ENCODE measurements around the gene PNPLA4. TPM values are rescaled to one million over a fixed set of nuclear protein-coding genes. Genes with fewer than 3 reads are reported as not detected.

PNPLA4 gene
- total and polyA plus RNA-seq, 2 donors (not counting 1 experiment from before 2014, with no cell fraction given), result 11.4 to 15.0 TPM

DNA sequence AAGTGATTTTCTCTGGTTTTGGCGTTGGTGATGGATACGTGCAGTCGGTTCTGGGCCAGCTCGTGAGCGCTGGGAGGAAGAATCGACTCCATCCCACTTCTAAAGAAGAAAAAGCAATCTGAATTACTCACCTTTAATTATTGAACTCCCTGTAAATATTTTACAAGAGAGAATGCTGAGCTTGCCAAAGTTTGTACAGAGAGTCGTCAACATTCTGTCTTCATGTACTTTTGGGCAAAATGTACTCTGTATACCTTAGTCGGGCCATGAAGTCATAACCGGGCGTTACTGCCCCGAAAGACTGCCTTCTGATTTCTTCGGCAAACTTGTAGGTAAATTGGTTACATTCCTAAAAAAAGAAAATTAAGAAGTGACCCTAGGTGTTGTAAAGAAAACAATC, 5.5 kb downstream of the PNPLA4 start:
- Histone ChIP-seq H3K27me3 (ENCODE audit: control insufficient read depth, insufficient read depth, low read length) (no peaks in the 10 kb centered on the region), H3K79me2 (ENCODE audit: control insufficient read depth, insufficient read depth, low read length) (no peaks in the 10 kb centered on the region), H3K4me2 (ENCODE audit: extremely low read depth, insufficient read depth, low read length) (no peak overlapping the region), H2AFZ (ENCODE audit: low read length) (no peak overlapping the region), H3K9ac (ENCODE audit: insufficient read depth, low read length) (no peak overlapping the region), H3K4me1 (ENCODE audit: control insufficient read depth, extremely low read depth, insufficient read depth, low read length) (no peaks in the 10 kb centered on the region), H3K4me3 (replicated peaks in 1 of 4; ENCODE audit: control extremely low read depth in 1 of 4, insufficient read depth in 1 of 4, low read depth in 3 of 4, low read length in 4 of 4) (no peak overlapping the region), H3K9me3 (ENCODE audit: control insufficient read depth, insufficient read depth, low read depth, low read length) (no peaks in the 10 kb centered on the region), H3K36me3 (ENCODE audit: control insufficient read depth, insufficient read depth, low read length) (no peaks in the 10 kb centered on the region), H4K20me1 (ENCODE audit: control insufficient read depth, extremely low read depth, insufficient read depth, low read length) (no peaks in the 10 kb centered on the region), H3K27ac (ENCODE audit: insufficient read depth, low read length) (no peak overlapping the region)
- TF ChIP-seq, protein P1, sequence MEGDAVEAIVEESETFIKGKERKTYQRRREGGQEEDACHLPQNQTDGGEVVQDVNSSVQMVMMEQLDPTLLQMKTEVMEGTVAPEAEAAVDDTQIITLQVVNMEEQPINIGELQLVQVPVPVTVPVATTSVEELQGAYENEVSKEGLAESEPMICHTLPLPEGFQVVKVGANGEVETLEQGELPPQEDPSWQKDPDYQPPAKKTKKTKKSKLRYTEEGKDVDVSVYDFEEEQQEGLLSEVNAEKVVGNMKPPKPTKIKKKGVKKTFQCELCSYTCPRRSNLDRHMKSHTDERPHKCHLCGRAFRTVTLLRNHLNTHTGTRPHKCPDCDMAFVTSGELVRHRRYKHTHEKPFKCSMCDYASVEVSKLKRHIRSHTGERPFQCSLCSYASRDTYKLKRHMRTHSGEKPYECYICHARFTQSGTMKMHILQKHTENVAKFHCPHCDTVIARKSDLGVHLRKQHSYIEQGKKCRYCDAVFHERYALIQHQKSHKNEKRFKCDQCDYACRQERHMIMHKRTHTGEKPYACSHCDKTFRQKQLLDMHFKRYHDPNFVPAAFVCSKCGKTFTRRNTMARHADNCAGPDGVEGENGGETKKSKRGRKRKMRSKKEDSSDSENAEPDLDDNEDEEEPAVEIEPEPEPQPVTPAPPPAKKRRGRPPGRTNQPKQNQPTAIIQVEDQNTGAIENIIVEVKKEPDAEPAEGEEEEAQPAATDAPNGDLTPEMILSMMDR (conservative IDR thresholded peaks at IDR 0.05 in 1 of 2, IDR thresholded peaks at IDR 0.05 in 1 of 2; ENCODE audit: low read depth in 1 of 2, low read length in 2 of 2), result no peak
- TF ChIP-seq EZH2 (IDR thresholded peaks at IDR 0.05; ENCODE audit: low read length, missing control alignments), result no peak
- no peak for DNase-seq (ENCODE audit: low read depth in 2 of 2)

DNA sequence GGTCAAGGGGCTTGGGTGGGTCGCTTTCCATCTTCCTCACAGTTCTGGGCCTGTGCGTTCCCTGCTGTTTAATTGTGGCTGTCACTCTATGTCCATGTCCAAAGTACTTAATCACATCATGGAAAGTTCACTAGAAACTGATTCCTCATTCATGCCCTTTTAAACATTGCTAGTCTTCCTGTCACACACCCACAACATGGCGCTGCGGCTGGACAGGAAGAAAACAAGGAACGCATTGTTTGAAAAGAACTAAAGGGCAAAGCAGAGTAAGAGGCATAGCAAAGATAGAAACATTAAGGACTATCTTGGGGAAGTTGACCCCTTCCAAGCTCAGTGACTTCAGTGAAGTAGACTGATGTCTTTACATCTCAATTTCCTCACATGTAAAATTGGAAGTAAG, 18.4 kb downstream of the PNPLA4 start:
- H2AFZ ChIP-seq (ENCODE audit: low read length), result no peak overlapping the region
- no peaks in the 10 kb centered on the region for H3K79me2 ChIP-seq (ENCODE audit: control insufficient read depth, insufficient read depth, low read length)
- no peaks in the 10 kb centered on the region for H3K4me1 ChIP-seq (ENCODE audit: control insufficient read depth, extremely low read depth, insufficient read depth, low read length)
- H3K27me3 ChIP-seq (ENCODE audit: control insufficient read depth, insufficient read depth, low read length), result no peaks in the 10 kb centered on the region
- no peak for DNase-seq (ENCODE audit: low read depth in 2 of 2)
- H3K36me3 ChIP-seq (ENCODE audit: control insufficient read depth, insufficient read depth, low read length), result no peaks in the 10 kb centered on the region
- TF ChIP-seq, protein P1 (conservative IDR thresholded peaks at IDR 0.05 in 1 of 2, IDR thresholded peaks at IDR 0.05 in 1 of 2; ENCODE audit: low read depth in 1 of 2, low read length in 2 of 2), result no peak
- TF ChIP-seq EZH2 (IDR thresholded peaks at IDR 0.05; ENCODE audit: low read length, missing control alignments), result no peak
- H4K20me1 ChIP-seq (ENCODE audit: control insufficient read depth, extremely low read depth, insufficient read depth, low read length), result no peaks in the 10 kb centered on the region
- no peak overlapping the region for H3K27ac ChIP-seq (ENCODE audit: insufficient read depth, low read length)
- no peak overlapping the region for H3K4me2 ChIP-seq (ENCODE audit: extremely low read depth, insufficient read depth, low read length)
- H3K4me3 ChIP-seq (replicated peaks in 1 of 4; ENCODE audit: control extremely low read depth in 1 of 4, insufficient read depth in 1 of 4, low read depth in 3 of 4, low read length in 4 of 4), result no peak overlapping the region
- H3K9me3 ChIP-seq (ENCODE audit: control insufficient read depth, insufficient read depth, low read depth, low read length), result no peaks in the 10 kb centered on the region
- H3K9ac ChIP-seq (ENCODE audit: insufficient read depth, low read length), result no peak overlapping the region

DNA sequence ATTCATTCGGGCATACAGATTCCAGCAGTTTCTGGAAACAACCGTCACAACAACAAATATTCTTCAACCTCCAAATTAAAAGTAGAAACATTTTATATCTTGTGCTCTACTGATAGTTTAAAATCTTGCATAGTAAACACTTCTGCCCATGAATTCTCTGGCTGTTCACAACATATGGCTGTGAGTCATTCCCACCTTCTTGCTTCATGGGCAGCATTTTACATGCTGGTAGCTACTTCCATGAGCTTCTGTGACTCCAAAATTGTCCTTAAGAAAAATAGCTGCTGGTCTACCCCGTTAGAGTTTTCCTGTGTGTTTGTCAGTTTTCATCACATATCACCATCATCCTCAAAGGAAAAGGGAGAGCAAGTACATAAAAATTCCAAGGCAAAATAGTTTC, 22.7 kb downstream of the PNPLA4 start:
- peak; percentile 2 to 11 for DNase-seq (ENCODE audit: low read depth in 2 of 2)

More for the DNA sequence above, 22.7 kb downstream of the PNPLA4 start:
- no peak overlapping the region for H2AFZ ChIP-seq (ENCODE audit: low read length)
- H3K27me3 ChIP-seq (ENCODE audit: control insufficient read depth, insufficient read depth, low read length), result no peaks in the 10 kb centered on the region
- no peak overlapping the region for H3K4me2 ChIP-seq (ENCODE audit: extremely low read depth, insufficient read depth, low read length)
- H3K27ac ChIP-seq (ENCODE audit: insufficient read depth, low read length), result no peak overlapping the region
- H3K9ac ChIP-seq (ENCODE audit: insufficient read depth, low read length), result no peak overlapping the region
- no peak overlapping the region for H3K4me3 ChIP-seq (replicated peaks in 1 of 4; ENCODE audit: control extremely low read depth in 1 of 4, insufficient read depth in 1 of 4, low read depth in 3 of 4, low read length in 4 of 4)
- no peaks in the 10 kb centered on the region for H3K36me3 ChIP-seq (ENCODE audit: control insufficient read depth, insufficient read depth, low read length)
- H3K4me1 ChIP-seq (ENCODE audit: control insufficient read depth, extremely low read depth, insufficient read depth, low read length), result no peaks in the 10 kb centered on the region
- H4K20me1 ChIP-seq (ENCODE audit: control insufficient read depth, extremely low read depth, insufficient read depth, low read length), result no peaks in the 10 kb centered on the region
- H3K79me2 ChIP-seq (ENCODE audit: control insufficient read depth, insufficient read depth, low read length), result no peaks in the 10 kb centered on the region
- TF ChIP-seq EZH2 (IDR thresholded peaks at IDR 0.05; ENCODE audit: low read length, missing control alignments), result no peak
- TF ChIP-seq, protein P1 (conservative IDR thresholded peaks at IDR 0.05 in 1 of 2, IDR thresholded peaks at IDR 0.05 in 1 of 2; ENCODE audit: low read depth in 1 of 2, low read length in 2 of 2), result no peak
- H3K9me3 ChIP-seq (ENCODE audit: control insufficient read depth, insufficient read depth, low read depth, low read length), result no peaks in the 10 kb centered on the region
